Stomach (tissue), 4 donors: Measurements from ENCODE around the gene THUMPD3.

Experiments used
- EP300 ChIP-seq: sonication (generic); formaldehyde crosslinking; IDR thresholded peaks from one replicate; pipeline ENCODE4 v1.6.1; 2017; ENCODE audit warnings: antibody characterized with exemption
- POLR2A ChIP-seq, 4 donors: fragments of 450-650 bp; IDR thresholded peaks; one replicate each; pipeline ENCODE4 v1.6.1; 2016; ENCODE audit warnings: antibody characterized with exemption in 4 of 4, control low read depth in 2 of 4, mild to moderate bottlenecking in 1 of 4, moderate library complexity in 1 of 4
- POLR2AphosphoS5 ChIP-seq, 3 donors: sonication (generic); formaldehyde crosslinking; IDR thresholded peaks; one replicate each; pipeline ENCODE4 v1.6.1; 2016; ENCODE audit warnings: antibody characterized with exemption in 3 of 3
- TF ChIP-seq, protein P1 (sequence below), 7 experiments: fragments of 450-650 bp in 4 of 7; fragments of 200-600 bp in 3 of 7; sonication (generic) in 3 of 7; IDR thresholded peaks; one replicate each; pipeline ENCODE4 v1.5.1; 2016 to 2019; ENCODE audit warnings: antibody characterized with exemption in 7 of 7, control low read depth in 2 of 7, mild to moderate bottlenecking in 1 of 7

DNA sequence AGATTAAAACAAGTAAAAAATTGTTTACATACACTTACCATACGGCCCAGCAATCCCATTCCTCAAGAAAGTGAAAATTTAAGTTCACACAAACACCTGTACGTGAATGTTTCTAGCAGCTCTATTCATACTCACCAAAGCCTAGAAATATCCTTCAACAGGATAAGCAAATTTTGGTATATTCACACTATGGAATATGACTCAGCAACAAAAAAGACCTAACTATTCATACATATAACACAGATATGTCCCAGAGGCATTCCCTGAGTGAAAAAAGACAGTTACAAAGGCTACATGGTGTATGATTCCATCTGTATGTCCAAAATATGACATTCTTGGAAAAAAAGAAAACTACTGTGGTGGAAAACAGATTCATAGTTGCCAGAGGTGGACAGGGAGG is 40.1 kb upstream of the THUMPD3 start:
- TF ChIP-seq, protein P1, sequence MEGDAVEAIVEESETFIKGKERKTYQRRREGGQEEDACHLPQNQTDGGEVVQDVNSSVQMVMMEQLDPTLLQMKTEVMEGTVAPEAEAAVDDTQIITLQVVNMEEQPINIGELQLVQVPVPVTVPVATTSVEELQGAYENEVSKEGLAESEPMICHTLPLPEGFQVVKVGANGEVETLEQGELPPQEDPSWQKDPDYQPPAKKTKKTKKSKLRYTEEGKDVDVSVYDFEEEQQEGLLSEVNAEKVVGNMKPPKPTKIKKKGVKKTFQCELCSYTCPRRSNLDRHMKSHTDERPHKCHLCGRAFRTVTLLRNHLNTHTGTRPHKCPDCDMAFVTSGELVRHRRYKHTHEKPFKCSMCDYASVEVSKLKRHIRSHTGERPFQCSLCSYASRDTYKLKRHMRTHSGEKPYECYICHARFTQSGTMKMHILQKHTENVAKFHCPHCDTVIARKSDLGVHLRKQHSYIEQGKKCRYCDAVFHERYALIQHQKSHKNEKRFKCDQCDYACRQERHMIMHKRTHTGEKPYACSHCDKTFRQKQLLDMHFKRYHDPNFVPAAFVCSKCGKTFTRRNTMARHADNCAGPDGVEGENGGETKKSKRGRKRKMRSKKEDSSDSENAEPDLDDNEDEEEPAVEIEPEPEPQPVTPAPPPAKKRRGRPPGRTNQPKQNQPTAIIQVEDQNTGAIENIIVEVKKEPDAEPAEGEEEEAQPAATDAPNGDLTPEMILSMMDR (IDR thresholded peaks at IDR 0.05): no peak
- no peak for TF ChIP-seq POLR2A (IDR thresholded peaks at IDR 0.05)
- no peak for TF ChIP-seq POLR2AphosphoS5 (IDR thresholded peaks at IDR 0.05)
- TF ChIP-seq EP300: no peak
